Epithelial cell of proximal tubule (primary cell): ENCODE results near the gene EIF2B2. TPM values are rescaled to one million over a fixed set of nuclear protein-coding genes. Genes with fewer than 3 reads are reported as not detected.
A peak's percentile ranks its signal among the peaks of the same experiment; 100 is the strongest.

ENCODE experiments used
- DNase-seq: peaks from one replicate; pipeline ENCODE4 v3.0.0-alpha.2; 2011; ENCODE audit warnings: low read depth
- H3K4me3 ChIP-seq: 2 replicates; pipeline ENCODE4 v1.5.1; 2011; ENCODE audit warnings: low read depth, mild to moderate bottlenecking, low read length
- total RNA-seq: library from RNA; depleted of rRNA; stranded (reverse); fragments of >200 nt; gene quantifications from 2 replicates; pipeline ENCODE4 v1.2.3, GENCODE V29; 2015
- TF ChIP-seq, protein P1 (sequence below): conservative IDR thresholded peaks from 2 replicates; pipeline ENCODE4 v1.5.1; 2012; ENCODE audit warnings: low read depth, mild to moderate bottlenecking, low read length

EIF2B2 gene
- total RNA-seq, 1 donor from 2014 or later: 52.5 TPM

DNA sequence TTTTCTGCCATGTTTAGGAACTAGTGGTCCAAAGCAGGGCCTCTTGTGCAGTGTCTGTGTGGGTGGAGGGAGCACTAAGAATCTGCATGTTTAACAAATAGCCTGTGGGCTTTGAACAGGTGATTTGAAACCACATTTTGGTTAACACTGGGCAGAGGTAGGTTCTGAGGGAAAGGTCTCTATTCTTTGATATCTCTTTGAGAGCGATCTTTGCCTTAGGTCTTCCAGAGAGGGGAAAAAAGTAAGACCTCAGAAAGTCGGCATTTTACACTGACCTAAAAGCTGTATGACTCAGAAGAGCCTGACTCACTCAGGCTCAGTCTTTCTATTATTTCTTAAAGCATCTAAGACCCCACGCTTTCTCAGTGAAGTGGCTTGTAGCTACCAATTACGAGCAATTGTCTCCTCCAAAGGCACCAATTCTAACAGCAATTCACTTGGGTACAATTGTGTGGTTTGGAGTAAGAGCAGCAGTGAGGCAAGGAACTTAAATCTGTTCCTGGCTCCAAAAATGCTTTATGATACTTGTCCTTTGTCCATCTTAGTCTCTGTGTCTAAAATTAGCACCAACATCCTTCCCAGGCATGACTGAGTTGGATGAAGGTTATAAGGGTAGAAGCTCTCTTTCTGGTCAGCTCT, 8.8 kb downstream of the EIF2B2 start:
- TF ChIP-seq, protein P1, sequence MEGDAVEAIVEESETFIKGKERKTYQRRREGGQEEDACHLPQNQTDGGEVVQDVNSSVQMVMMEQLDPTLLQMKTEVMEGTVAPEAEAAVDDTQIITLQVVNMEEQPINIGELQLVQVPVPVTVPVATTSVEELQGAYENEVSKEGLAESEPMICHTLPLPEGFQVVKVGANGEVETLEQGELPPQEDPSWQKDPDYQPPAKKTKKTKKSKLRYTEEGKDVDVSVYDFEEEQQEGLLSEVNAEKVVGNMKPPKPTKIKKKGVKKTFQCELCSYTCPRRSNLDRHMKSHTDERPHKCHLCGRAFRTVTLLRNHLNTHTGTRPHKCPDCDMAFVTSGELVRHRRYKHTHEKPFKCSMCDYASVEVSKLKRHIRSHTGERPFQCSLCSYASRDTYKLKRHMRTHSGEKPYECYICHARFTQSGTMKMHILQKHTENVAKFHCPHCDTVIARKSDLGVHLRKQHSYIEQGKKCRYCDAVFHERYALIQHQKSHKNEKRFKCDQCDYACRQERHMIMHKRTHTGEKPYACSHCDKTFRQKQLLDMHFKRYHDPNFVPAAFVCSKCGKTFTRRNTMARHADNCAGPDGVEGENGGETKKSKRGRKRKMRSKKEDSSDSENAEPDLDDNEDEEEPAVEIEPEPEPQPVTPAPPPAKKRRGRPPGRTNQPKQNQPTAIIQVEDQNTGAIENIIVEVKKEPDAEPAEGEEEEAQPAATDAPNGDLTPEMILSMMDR: no peak
- H3K4me3 ChIP-seq: no peak overlapping the region
- DNase-seq: no peak

DNA sequence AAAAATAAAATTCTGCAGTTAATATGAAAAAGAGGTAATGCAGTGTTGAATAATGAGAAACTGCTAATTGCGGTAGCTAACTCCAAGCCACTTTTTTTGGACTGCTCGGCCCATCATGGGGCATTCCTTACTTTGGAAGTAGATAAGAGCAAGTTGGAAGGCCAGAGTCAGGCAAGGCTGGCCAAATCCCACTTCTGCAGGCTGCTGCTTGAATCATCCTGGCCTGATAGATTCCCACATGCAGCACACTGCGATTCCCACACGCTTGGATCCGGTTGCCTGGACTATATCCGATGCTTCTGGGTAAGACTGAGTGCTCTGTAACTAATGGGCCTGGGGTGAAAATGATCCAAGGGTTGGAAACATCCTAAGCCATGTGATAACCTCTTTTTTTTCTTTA, 10.6 kb downstream of the EIF2B2 start:
- DNase-seq: no peak
- H3K4me3 ChIP-seq: no peak overlapping the region
- TF ChIP-seq, protein P1: no peak

DNA sequence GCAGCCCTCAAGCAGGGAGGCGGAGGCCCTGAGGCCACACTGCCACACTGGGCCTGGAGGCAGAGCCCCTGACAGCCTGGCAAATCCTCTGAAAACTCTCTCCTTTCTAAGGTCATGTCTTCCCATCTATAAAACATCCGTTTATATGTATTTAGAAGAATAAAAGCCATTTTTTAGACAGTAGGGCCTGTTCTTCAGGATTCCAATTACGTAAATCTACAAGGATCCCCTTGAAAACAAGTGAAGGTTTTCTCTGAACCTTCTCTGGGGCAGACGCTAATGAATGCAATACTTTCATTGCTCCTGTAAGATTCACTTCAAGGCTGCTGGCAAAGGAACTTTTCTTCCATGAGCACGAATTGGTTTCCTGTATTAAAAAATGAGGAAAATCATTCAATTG, 12.8 kb downstream of the EIF2B2 start:
- no peak overlapping the region for H3K4me3 ChIP-seq
- TF ChIP-seq, protein P1: no peak
- DNase-seq: no peak

DNA sequence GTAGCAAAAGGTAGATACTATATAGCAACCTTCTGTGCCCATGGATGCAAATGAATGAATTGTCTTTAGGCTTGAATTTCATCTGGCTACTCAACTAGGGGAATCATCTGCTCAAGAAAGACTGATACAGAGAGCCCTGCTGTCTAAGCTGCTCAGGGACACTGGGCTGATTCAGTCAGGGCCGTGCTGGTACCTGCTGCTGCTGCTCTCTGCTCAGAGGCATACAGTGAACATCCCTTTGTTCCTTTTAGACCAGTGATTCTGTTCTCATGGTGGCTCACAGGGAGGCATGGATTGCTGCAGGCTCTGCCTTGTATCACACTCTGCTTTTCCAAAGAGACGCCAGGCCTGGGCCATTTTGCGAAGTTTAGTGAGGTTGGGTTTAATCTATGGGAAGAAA, 14.1 kb downstream of the EIF2B2 start:
- H3K4me3 ChIP-seq: no peak overlapping the region
- TF ChIP-seq, protein P1: no peak
- DNase-seq: no peak

DNA sequence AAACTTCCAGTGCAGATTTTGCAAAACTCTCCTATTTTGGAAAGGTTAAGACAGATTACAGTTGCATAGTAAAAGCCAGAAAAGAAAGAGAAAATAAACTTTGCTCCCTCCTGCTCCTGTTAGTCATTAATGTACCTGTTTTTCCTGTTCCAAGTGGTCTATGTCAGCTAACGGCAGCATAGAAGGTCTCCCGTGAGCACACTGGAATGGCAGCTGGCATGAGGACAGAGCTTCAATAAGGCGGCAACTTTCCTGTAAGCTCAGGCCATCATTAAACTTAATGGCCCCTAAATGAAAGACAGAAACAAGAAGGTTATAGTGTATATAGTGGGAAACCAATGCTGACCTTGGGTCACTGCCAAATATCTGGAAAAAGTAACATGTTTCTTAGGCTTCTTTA, 16.0 kb downstream of the EIF2B2 start:
- H3K4me3 ChIP-seq: no peak overlapping the region
- TF ChIP-seq, protein P1: no peak
- no peak for DNase-seq

DNA sequence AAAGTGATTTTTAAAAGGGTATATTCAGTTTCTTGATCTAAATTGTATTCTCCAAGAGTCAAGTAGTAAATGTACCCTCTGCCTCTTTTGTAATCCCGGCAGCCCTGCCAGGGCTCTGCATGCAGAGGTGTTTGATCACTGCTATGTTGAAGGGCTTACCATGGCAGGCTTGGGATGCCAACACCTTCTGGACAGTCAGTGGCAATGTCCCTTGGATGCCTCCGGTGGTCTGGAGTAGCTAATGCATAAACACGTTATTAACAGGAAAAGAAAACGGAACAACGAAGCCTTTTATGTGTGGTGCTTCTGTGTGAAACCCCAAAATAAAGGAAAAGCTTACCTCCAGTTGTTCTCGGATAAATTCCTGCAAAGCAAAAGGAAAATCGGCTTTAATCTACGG, 19.9 kb downstream of the EIF2B2 start:
- DNase-seq: no peak
- H3K4me3 ChIP-seq: no peak overlapping the region
- TF ChIP-seq, protein P1: peak; percentile 43

DNA sequence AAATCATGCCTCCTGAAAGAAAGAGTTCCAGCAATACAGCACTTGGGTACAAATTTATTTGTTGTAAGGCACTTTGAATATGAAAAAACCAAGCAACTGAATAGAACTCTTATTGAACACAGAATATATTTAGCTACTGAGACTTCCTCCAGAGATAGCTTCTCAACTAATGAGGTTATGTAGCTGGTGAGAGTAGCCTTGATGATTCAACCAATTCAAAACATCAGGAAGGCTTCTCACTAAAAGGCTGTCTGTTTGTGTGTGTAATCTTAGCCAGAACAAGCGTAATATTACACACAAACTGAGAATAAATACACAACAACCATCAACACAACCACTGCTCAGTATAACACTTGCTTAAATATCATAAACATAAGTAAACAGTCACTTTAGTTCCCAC, 20.4 kb downstream of the EIF2B2 start:
- no peak for DNase-seq
- TF ChIP-seq, protein P1: no peak
- H3K4me3 ChIP-seq: no peak overlapping the region
